ENCODE results near the gene CFAP53.

CFAP53 gene

DNA sequence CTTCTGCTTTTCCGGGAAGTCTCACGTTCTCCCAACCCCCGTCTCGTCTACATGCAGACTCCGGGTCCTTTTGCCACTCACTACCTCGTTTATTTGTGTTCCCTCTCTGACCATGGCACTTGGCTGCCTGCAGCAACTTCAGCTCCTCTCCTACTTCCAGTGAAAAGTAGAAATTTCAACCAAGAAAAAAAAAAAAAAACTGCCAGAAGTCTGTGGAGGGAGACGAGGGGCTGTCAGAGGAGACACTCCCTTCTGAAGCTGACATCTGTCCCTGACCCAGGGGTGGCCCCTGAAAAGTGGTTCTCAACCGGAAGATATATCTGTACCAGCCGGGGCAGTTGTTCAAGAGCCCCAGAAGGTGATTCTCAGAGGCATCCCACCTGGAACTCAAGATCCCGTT is 70.6 kb downstream of the CFAP53 start:
- H3K27me3 ChIP-seq (ENCODE audit: control insufficient read depth in 1 of 2, insufficient read depth in 2 of 2, low read length in 2 of 2), result peaks cover 8 to 10% of the 10 kb centered on the region in 2 donors
- peak overlapping the region; percentile 43 to 60 for H3K4me3 ChIP-seq (ENCODE audit: low read depth in 1 of 2, low read length in 2 of 2)
- H3K27ac ChIP-seq (ENCODE audit: low read depth, low read length), result no peak overlapping the region
- H3K9ac ChIP-seq (ENCODE audit: low read depth in 1 of 2, low read length in 2 of 2), result peak overlapping the region in 1 of 2 donors; percentile 54
- peaks cover 0 to 9% of the 10 kb centered on the region in 2 donors for H3K4me1 ChIP-seq (ENCODE audit: control insufficient read depth in 1 of 2, insufficient read depth in 2 of 2, low read length in 2 of 2)
- no peaks in the 10 kb centered on the region for H3K36me3 ChIP-seq (ENCODE audit: control insufficient read depth in 1 of 2, insufficient read depth in 2 of 2, low read length in 2 of 2)
- H3K9me3 ChIP-seq (ENCODE audit: control insufficient read depth in 1 of 2, low read length in 2 of 2), result no peaks in the 10 kb centered on the region

DNA sequence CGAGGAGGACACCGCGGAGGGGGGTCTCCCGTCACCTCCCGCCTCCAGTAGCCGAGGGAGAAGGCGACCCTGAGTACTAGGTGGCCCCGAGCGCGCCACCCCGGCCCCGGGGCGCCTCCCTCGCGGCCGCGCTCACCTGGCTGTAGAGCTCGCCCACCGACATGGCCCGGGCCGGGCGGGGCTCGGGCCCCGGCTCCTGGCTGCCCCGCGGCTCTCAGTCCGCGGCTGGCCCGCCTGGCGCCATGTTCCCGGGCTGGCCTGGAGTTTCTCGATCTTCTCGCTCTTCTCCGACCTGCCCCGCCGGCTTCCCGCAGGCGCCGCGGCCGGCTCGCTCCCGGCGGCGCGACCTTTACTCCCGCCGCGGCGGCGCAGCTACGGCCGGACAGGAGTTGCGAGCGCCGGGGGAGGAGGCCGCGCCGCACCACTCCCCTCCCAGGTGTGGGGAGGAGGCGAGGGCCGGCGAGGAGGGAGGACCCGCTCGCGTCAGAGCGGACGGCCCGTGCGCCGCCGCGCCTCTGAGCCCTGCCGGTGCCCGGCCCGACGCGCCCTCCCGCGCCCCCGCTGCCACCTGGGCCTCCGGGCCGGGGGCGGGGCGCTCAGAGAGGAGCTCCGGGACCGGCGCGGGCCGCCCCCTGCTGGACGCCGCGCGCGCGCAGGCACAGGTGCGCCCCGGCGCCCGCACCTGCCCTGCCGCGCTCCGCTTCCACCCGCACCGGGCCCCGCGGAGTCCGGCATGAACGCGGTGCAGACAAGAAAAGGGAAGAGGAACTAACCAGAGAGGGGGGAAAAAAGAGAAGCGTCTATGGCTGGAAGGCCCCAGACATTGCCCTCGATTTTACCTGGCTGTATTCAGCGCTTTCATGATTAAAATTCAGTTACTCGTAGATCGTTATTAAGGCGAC is 71.4 kb downstream of the CFAP53 start, which contains the start of gene MYO5B:
TSS of gene MYO5B (minus strand) at position 517 of the 902 bp plus-strand sequence. CDS start at position 163, 354 bp downstream.
- peak within 1 kb of the TSS; percentile 80 to 81 for H3K4me3 ChIP-seq (ENCODE audit: low read depth in 1 of 2, low read length in 2 of 2)
- no peaks in the 10 kb centered on the region for H3K9me3 ChIP-seq (ENCODE audit: control insufficient read depth in 1 of 2, low read length in 2 of 2)
- H3K9ac ChIP-seq (ENCODE audit: low read depth in 1 of 2, low read length in 2 of 2), result peak within 1 kb of the TSS; percentile 72 to 83
- peaks cover 8 to 10% of the 10 kb centered on the region in 2 donors for H3K27me3 ChIP-seq (ENCODE audit: control insufficient read depth in 1 of 2, insufficient read depth in 2 of 2, low read length in 2 of 2)
- H3K36me3 ChIP-seq (ENCODE audit: control insufficient read depth in 1 of 2, insufficient read depth in 2 of 2, low read length in 2 of 2), result no peaks in the 10 kb centered on the region
- H3K4me1 ChIP-seq (ENCODE audit: control insufficient read depth in 1 of 2, insufficient read depth in 2 of 2, low read length in 2 of 2), result peaks cover 0 to 15% of the 10 kb centered on the region in 2 donors
- H3K27ac ChIP-seq (ENCODE audit: low read depth, low read length), result peak within 1 kb of the TSS; percentile 72

DNA sequence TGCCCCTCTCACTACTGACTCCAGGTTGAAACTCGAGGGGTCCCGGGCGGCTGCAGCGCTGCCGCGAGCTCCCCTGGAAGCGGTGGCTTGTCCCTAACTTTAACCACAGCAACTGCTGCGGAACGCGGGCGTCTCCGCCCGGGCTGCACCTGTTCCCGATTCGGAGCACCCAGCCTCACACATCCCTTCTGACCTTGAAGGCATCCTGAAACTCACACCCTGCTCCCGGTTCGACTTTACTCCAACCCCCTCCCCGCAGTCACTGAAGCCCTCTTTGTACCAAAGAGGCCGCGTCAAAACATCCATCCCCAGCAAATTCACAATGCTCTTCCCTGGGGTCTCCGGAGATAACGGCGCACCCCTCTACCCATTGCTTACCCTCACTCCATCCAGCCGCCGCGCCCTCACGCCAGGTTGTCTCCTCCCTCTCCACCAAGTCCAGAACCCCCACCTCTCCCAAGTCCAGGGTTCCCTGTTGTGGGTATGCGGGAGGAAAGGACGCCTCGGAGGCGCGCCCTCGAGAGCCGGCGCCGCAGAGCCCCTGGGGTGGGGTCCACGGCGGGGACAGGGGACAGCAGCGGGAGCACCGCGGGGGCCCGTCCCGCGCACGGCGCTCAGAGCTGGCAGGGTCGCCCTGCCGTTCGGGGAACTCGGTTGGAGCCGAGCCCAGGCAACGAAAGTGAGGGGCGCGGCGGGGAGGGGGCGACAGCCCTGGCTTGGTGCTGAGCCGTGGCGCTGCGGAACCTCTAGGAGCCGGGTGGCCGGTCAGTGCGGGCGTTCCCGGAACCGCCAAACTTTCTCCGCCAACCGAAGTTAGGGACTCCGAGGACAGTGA is 72.3 kb downstream of the CFAP53 start:
- peak overlapping the region; percentile 80 to 81 for H3K4me3 ChIP-seq (ENCODE audit: low read depth in 1 of 2, low read length in 2 of 2)
- no peaks in the 10 kb centered on the region for H3K36me3 ChIP-seq (ENCODE audit: control insufficient read depth in 1 of 2, insufficient read depth in 2 of 2, low read length in 2 of 2)
- peak overlapping the region; percentile 72 for H3K27ac ChIP-seq (ENCODE audit: low read depth, low read length)
- peak overlapping the region; percentile 72 to 83 for H3K9ac ChIP-seq (ENCODE audit: low read depth in 1 of 2, low read length in 2 of 2)
- H3K27me3 ChIP-seq (ENCODE audit: control insufficient read depth in 1 of 2, insufficient read depth in 2 of 2, low read length in 2 of 2), result peaks cover 8 to 10% of the 10 kb centered on the region in 2 donors
- no peaks in the 10 kb centered on the region for H3K9me3 ChIP-seq (ENCODE audit: control insufficient read depth in 1 of 2, low read length in 2 of 2)
- H3K4me1 ChIP-seq (ENCODE audit: control insufficient read depth in 1 of 2, insufficient read depth in 2 of 2, low read length in 2 of 2), result peaks cover 6 to 24% of the 10 kb centered on the region in 2 donors

DNA sequence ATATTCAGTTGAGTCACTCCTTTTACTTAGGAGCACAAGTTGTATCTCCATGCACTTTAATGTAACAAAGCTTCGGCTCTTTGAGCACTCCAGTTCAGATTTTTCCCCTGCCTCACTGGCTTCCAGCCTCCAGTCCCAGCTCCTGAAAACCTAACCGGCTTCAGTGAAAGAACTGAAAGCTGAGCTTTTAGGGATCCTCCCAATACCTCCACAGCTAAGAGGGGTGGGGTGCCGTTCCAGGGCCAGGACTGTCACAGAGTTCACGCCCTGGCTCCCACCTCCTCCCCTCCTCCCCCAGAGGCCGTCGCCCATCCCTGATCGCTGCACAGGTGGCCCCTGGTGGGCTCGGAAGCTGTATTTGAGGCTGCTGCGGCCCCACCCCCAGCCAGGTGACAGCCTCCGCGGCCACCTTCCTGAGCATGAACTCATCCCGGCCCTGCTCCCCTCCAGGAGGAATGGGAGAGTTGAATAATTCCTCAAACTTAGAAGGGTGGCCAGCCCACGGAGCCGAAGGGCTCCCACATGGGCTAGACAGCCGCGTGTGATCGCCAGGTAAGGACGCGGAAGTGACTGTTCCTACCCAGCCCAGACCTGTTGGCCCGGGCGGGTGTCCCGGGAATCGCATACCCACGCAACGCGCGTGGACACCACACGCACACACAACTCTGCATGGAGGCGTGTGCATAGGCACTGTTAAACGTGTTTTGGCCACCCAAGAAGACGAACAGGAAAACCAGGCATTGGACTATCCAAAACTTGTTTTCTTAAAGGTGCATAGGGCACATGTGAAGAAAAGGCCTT is 73.1 kb downstream of the CFAP53 start:
- Histone ChIP-seq H3K4me3 (ENCODE audit: low read depth in 1 of 2, low read length in 2 of 2) (peak overlapping the region; percentile 80 to 81), H3K4me1 (ENCODE audit: control insufficient read depth in 1 of 2, insufficient read depth in 2 of 2, low read length in 2 of 2) (peaks cover 6 to 27% of the 10 kb centered on the region in 2 donors), H3K9me3 (ENCODE audit: control insufficient read depth in 1 of 2, low read length in 2 of 2) (no peaks in the 10 kb centered on the region), H3K36me3 (ENCODE audit: control insufficient read depth in 1 of 2, insufficient read depth in 2 of 2, low read length in 2 of 2) (no peaks in the 10 kb centered on the region), H3K27me3 (ENCODE audit: control insufficient read depth in 1 of 2, insufficient read depth in 2 of 2, low read length in 2 of 2) (peaks cover 8 to 10% of the 10 kb centered on the region in 2 donors), H3K27ac (ENCODE audit: low read depth, low read length) (peak overlapping the region; percentile 50), H3K9ac (ENCODE audit: low read depth in 1 of 2, low read length in 2 of 2) (peak overlapping the region; percentile 72 to 83)

DNA sequence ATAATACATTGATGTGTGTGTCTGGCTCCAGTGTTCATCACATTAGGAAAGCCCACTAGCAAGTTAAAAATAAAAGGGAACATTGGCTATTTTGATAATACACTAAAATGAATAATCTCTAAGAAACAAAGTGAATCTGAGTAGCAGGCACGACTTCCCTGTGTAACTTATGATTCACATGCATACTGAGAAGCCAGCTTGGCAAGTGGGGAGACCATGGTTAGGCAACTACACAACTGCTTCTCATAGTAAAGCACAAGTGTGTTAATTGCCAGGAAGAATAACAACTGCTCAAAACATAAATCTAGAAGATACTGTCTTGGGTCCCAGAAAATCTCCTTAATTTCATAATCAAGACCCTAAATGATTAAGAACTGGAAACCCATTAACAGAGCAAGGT is 75.4 kb downstream of the CFAP53 start:
- Histone ChIP-seq H3K27me3 (ENCODE audit: control insufficient read depth in 1 of 2, insufficient read depth in 2 of 2, low read length in 2 of 2) (peaks cover 4 to 5% of the 10 kb centered on the region in 2 donors), H3K9ac (ENCODE audit: low read depth in 1 of 2, low read length in 2 of 2) (no peak overlapping the region), H3K27ac (ENCODE audit: low read depth, low read length) (no peak overlapping the region), H3K4me3 (ENCODE audit: low read depth in 1 of 2, low read length in 2 of 2) (no peak overlapping the region), H3K4me1 (ENCODE audit: control insufficient read depth in 1 of 2, insufficient read depth in 2 of 2, low read length in 2 of 2) (peaks cover 6 to 27% of the 10 kb centered on the region in 2 donors), H3K9me3 (ENCODE audit: control insufficient read depth in 1 of 2, low read length in 2 of 2) (no peaks in the 10 kb centered on the region), H3K36me3 (ENCODE audit: control insufficient read depth in 1 of 2, insufficient read depth in 2 of 2, low read length in 2 of 2) (no peaks in the 10 kb centered on the region)

DNA sequence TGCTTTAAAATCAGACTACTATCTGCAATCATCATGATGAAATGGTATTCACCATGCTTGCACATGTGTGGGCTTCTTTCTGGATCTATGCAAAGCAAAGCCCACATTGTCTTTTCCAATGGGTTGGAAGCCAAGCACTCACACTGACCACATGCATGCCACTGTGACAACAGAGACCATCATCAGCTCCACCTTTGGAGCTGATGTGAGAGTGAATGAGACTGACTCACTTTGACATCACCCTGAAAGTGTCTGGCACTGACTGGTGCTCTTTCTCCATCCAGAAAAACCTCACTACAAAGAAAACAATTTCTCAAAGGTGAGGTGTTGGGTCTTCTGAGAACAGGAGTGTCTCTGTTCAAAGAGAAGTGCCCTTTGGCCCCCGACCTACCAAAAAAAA is 76.1 kb downstream of the CFAP53 start:
- Histone ChIP-seq H3K4me1 (ENCODE audit: control insufficient read depth in 1 of 2, insufficient read depth in 2 of 2, low read length in 2 of 2) (peaks cover 6 to 22% of the 10 kb centered on the region in 2 donors), H3K9me3 (ENCODE audit: control insufficient read depth in 1 of 2, low read length in 2 of 2) (no peaks in the 10 kb centered on the region), H3K9ac (ENCODE audit: low read depth in 1 of 2, low read length in 2 of 2) (no peak overlapping the region), H3K4me3 (ENCODE audit: low read depth in 1 of 2, low read length in 2 of 2) (no peak overlapping the region), H3K36me3 (ENCODE audit: control insufficient read depth in 1 of 2, insufficient read depth in 2 of 2, low read length in 2 of 2) (no peaks in the 10 kb centered on the region), H3K27me3 (ENCODE audit: control insufficient read depth in 1 of 2, insufficient read depth in 2 of 2, low read length in 2 of 2) (peaks cover 3 to 5% of the 10 kb centered on the region in 2 donors), H3K27ac (ENCODE audit: low read depth, low read length) (no peak overlapping the region)

DNA sequence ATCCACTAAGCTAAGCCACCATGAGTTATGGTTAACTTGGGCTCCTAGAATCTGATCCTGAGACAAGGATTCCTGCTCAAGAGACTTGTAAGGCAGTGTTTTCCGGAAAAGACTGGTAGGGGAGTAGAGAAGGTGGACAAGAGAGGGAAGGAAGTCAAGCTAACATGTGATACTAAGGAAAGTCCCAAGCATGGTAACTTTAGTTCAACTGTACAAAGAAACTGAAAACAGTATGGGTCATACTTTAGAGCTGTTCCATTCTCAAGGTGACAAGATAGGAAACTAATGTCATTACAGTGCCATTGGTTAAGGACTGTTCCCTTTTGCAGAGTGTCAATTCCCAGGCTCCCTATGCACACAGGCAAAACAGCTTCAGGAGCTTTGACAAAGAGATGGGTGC is 77.1 kb downstream of the CFAP53 start:
- Histone ChIP-seq H3K27me3 (ENCODE audit: control insufficient read depth in 1 of 2, insufficient read depth in 2 of 2, low read length in 2 of 2) (peaks cover 5 to 6% of the 10 kb centered on the region in 2 donors), H3K4me1 (ENCODE audit: control insufficient read depth in 1 of 2, insufficient read depth in 2 of 2, low read length in 2 of 2) (peaks cover 6 to 22% of the 10 kb centered on the region in 2 donors), H3K36me3 (ENCODE audit: control insufficient read depth in 1 of 2, insufficient read depth in 2 of 2, low read length in 2 of 2) (no peaks in the 10 kb centered on the region), H3K9ac (ENCODE audit: low read depth in 1 of 2, low read length in 2 of 2) (no peak overlapping the region), H3K4me3 (ENCODE audit: low read depth in 1 of 2, low read length in 2 of 2) (no peak overlapping the region), H3K9me3 (ENCODE audit: control insufficient read depth in 1 of 2, low read length in 2 of 2) (no peaks in the 10 kb centered on the region), H3K27ac (ENCODE audit: low read depth, low read length) (peak overlapping the region; percentile 43)

DNA sequence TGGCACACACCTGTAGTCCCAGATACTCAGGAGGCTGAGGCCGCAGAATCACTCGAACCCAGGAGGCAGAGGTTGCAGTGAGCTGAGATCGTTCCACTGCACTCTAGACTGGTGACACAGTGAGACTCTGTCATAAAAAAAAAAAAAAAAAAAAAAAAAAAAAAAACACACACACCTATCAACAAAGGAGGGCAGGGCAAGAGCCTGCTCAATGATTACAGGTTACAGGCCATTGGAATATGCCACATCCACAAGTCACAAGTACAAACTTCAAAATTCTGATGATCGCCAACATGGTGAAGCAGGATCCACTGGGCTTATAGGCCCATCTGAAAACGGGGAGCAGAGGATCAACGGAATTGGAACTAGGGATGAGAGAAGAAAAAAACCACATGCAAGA is 77.6 kb downstream of the CFAP53 start:
- peaks cover 3 to 8% of the 10 kb centered on the region in 2 donors for H3K27me3 ChIP-seq (ENCODE audit: control insufficient read depth in 1 of 2, insufficient read depth in 2 of 2, low read length in 2 of 2)
- no peaks in the 10 kb centered on the region for H3K9me3 ChIP-seq (ENCODE audit: control insufficient read depth in 1 of 2, low read length in 2 of 2)
- peak overlapping the region; percentile 43 for H3K27ac ChIP-seq (ENCODE audit: low read depth, low read length)
- H3K9ac ChIP-seq (ENCODE audit: low read depth in 1 of 2, low read length in 2 of 2), result no peak overlapping the region
- no peak overlapping the region for H3K4me3 ChIP-seq (ENCODE audit: low read depth in 1 of 2, low read length in 2 of 2)
- no peaks in the 10 kb centered on the region for H3K36me3 ChIP-seq (ENCODE audit: control insufficient read depth in 1 of 2, insufficient read depth in 2 of 2, low read length in 2 of 2)
- H3K4me1 ChIP-seq (ENCODE audit: control insufficient read depth in 1 of 2, insufficient read depth in 2 of 2, low read length in 2 of 2), result peaks cover 6 to 22% of the 10 kb centered on the region in 2 donors

DNA sequence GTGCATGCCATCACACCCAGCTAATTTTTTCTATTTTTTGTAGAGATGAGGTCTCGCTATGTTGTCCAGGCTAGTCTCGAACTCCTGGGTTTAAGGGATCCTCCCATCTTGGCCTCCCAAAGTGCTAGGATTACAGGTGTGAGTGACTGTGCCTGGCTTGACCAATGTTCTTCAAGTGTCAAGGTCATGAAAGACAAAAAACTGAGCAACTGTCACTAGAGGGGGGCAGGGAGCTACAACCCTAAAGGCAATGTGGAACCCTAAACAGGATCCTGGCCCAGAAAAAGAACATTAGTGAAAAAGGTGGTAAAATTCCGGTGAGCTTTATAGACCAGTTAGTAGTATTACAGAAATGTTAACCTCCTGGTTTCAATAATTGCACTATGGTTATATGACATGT is 78.6 kb downstream of the CFAP53 start:
- Histone ChIP-seq H3K27ac (ENCODE audit: low read depth, low read length) (no peak overlapping the region), H3K27me3 (ENCODE audit: control insufficient read depth in 1 of 2, insufficient read depth in 2 of 2, low read length in 2 of 2) (peaks cover 0 to 5% of the 10 kb centered on the region in 2 donors), H3K36me3 (ENCODE audit: control insufficient read depth in 1 of 2, insufficient read depth in 2 of 2, low read length in 2 of 2) (no peaks in the 10 kb centered on the region), H3K9ac (ENCODE audit: low read depth in 1 of 2, low read length in 2 of 2) (no peak overlapping the region), H3K9me3 (ENCODE audit: control insufficient read depth in 1 of 2, low read length in 2 of 2) (no peaks in the 10 kb centered on the region), H3K4me3 (ENCODE audit: low read depth in 1 of 2, low read length in 2 of 2) (no peak overlapping the region), H3K4me1 (ENCODE audit: control insufficient read depth in 1 of 2, insufficient read depth in 2 of 2, low read length in 2 of 2) (peaks cover 6 to 22% of the 10 kb centered on the region in 2 donors)

All from duodenal mucosa (tissue), 2 donors.